ENCODE measurements around the gene EPS8. TPM values are rescaled to one million over a fixed set of nuclear protein-coding genes. Genes with fewer than 3 reads are reported as not detected.

EPS8 gene
- total RNA-seq, 2 donors from 2014 or later: 38.0 to 46.2 TPM

- no peak for DNase-seq (ENCODE audit: low spot score)
- no peak overlapping the region for H3K4me3 Mint-ChIP-seq
- no peak for ATAC-seq
- peaks cover 0 to 8% of the 10 kb centered on the region in 2 donors for H3K4me1 Mint-ChIP-seq (ENCODE audit: low read depth in 2 of 2)
- peaks cover 4 to 13% of the 10 kb centered on the region in 2 donors for H3K27me3 Mint-ChIP-seq
- no peaks in the 10 kb centered on the region for H3K36me3 Mint-ChIP-seq
- H3K9me3 Mint-ChIP-seq: no peaks in the 10 kb centered on the region
- no peak overlapping the region for H3K27ac Mint-ChIP-seq
Measured at GRCh38 chr12:15712823-15713660, 76.1 kb downstream of the EPS8 start.

GRCh38 chr12:15712160-15712559, 77.0 kb downstream of the EPS8 start:
- Mint-ChIP-seq H3K36me3 (no peaks in the 10 kb centered on the region), H3K4me3 (no peak overlapping the region), H3K9me3 (no peaks in the 10 kb centered on the region), H3K27ac (no peak overlapping the region), H3K4me1 (ENCODE audit: low read depth in 2 of 2) (peaks cover 0 to 8% of the 10 kb centered on the region in 2 donors), H3K27me3 (peaks cover 4 to 19% of the 10 kb centered on the region in 2 donors)
- ATAC-seq (no peak), DNase-seq (ENCODE audit: low spot score) (no peak)

DNA sequence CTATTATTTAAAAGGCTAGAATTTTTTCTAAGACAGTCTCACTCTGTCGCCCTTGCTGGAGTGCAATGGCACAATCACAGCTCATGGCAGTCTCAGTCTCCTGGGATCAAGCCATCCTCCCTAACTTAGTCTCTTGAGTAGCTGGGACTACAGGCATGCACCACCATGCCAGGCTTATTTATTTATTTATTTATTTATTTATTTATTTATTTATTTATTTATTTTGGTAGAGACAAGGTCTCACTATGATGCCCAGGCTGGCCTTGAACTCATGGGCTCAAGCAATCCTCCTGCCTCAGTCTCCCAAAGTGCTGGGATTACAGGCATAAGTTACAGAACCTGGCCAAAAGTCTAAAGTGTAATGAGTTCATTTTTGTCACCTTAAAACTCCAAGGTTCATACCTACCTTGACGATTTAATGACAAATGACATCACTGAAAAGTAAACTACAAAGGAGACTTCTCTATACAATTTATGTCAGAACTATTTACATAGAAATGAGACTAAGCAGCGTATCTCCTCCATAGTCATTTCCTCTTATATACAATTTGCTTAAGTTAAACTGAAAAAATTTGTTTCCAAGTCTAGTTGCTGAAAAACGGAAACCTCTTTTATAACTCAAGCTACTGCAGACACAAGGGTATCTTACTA, 78.2 kb downstream of the EPS8 start:
- DNase-seq (ENCODE audit: low spot score) (no peak), ATAC-seq (no peak)
- Mint-ChIP-seq H3K4me3 (no peak overlapping the region), H3K27me3 (peaks cover 0 to 13% of the 10 kb centered on the region in 2 donors), H3K4me1 (ENCODE audit: low read depth in 2 of 2) (peaks cover 0 to 8% of the 10 kb centered on the region in 2 donors), H3K36me3 (no peaks in the 10 kb centered on the region), H3K27ac (no peak overlapping the region), H3K9me3 (no peaks in the 10 kb centered on the region)

DNA sequence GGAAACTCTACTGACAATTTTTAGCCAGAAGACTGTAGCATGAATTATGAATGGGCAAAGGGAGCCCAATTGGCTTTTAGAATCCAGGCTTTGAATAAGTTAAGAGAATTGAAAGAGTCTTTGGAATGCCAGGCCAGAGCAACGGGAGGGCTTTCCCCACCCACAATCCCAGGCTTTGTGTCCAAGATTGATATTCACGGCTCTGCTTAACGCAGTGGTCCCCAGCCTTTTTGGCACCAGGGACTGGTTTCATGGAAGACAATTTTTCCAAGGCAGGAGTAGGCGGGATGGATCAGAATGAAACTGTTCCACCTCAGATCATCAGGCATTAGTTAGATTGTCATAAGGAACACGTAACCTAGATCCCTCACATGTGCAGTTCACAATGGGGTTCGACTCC, 79.6 kb downstream of the EPS8 start:
- peaks cover 0 to 8% of the 10 kb centered on the region in 2 donors for H3K27me3 Mint-ChIP-seq

DNA sequence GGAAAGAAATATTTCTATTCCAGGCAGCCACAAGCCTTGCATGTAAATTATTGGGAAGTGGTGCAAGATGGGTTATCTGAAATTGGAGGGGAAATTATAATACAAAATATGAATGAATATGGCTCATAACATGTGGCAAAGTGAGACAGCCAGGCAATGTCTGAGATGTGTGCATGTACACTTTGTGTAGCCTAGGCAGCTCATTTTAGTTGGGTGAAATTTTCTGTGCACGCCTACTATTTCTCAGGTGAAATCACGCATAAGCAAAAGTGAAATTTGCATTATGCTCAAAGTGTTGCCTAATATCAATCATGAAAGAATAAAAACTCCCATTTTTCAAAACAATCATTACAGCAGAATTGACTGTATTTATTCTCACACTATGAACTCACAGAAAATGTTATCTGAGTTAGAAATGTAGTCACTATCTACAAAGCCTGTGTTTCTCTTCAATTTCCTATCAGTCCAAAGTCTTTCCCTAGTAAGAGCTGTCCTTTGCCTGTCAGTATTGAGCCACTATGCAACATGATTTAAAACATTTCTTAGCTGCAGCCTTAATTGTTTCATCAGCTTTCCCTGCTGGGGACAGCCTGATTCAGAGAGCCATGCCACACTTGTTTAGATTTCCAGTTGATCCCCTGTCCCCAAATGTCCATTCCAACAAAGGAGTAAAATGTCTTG, 80.7 kb downstream of the EPS8 start:
- Mint-ChIP-seq H3K36me3 (no peaks in the 10 kb centered on the region), H3K9me3 (no peaks in the 10 kb centered on the region), H3K4me3 (no peak overlapping the region), H3K4me1 (ENCODE audit: low read depth in 2 of 2) (peaks cover 0 to 8% of the 10 kb centered on the region in 2 donors), H3K27ac (no peak overlapping the region), H3K27me3 (peaks cover 0 to 8% of the 10 kb centered on the region in 2 donors)
- ATAC-seq (no peak), DNase-seq (ENCODE audit: low spot score) (no peak)

More for the DNA sequence above, 79.6 kb downstream of the EPS8 start:
- no peak for DNase-seq (ENCODE audit: low spot score)
- Mint-ChIP-seq H3K9me3 (no peaks in the 10 kb centered on the region), H3K27ac (no peak overlapping the region), H3K36me3 (no peaks in the 10 kb centered on the region), H3K4me1 (ENCODE audit: low read depth in 2 of 2) (peaks cover 0 to 8% of the 10 kb centered on the region in 2 donors), H3K4me3 (no peak overlapping the region)
- no peak for ATAC-seq

DNA sequence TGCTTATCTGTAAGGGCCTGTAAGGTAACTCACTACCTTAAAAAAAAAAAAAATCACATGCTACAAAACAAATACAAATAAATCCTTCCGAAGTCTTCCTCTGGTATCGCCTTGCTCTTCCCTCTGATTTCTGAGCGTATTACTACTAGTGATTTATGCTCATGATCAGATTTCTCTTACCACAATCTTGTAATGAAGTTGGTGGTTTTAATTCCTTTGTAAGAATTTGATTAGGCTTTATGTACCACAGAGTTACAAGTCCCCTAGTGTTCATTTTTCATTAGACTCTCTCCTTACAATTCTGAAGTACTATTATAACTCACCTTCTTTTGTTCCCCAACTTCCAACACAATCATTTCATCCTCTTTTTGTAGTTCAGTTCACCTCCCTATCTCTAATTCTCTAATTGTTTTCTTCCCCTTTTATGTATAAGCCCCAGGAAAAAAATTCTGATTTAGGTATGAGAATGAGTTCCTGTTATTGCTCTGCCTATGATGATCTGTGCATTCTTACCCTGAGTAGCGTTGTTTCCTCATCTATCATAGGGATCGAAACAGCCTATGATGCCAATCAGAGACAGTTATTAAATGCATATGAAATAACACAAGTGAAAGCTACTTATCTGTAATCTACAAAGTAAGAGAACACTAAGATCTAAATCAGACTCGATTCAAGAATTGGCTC, 81.5 kb downstream of the EPS8 start:
- DNase-seq (ENCODE audit: low spot score) (no peak), ATAC-seq (no peak)
- H3K36me3 Mint-ChIP-seq: no peaks in the 10 kb centered on the region
- no peak overlapping the region for H3K4me3 Mint-ChIP-seq
- H3K27ac Mint-ChIP-seq: no peak overlapping the region
- H3K4me1 Mint-ChIP-seq (ENCODE audit: low read depth in 2 of 2): peaks cover 0 to 8% of the 10 kb centered on the region in 2 donors
- H3K27me3 Mint-ChIP-seq: peaks cover 0 to 8% of the 10 kb centered on the region in 2 donors
- H3K9me3 Mint-ChIP-seq: no peaks in the 10 kb centered on the region

DNA sequence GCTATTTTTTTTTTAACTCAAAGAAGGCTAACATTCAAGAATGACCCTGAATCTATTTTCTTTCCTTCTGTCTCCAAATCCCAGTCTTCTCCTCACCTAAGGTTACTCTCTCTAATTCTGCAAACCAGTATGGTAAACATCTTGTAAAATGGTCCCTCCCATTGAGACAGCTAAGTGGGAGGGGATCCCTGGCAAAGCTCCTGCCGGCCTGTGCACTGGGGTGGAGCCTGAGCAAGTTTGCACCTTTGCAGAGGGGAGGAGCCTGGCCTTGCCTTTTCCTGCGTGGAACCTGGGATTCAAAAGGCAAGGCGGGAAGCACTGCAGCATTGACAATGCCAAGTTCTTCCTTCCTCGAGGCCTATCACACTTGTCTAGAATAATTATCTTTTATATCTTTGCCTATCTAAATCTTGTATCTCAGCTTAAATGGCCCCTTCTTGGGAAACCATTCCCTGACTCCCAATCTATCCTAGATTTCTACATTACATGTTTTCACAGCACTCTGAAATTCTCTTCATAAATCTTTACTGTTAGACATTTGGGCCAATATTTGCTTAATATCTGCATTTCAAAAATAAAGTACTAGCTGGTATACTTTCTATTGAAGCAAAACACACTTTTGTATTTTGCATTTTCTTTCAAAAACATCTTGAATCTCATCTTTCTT, 83.0 kb downstream of the EPS8 start:
- Mint-ChIP-seq H3K4me1 (ENCODE audit: low read depth in 2 of 2) (peaks cover 5 to 20% of the 10 kb centered on the region in 2 donors), H3K4me3 (no peak overlapping the region), H3K9me3 (no peaks in the 10 kb centered on the region), H3K27ac (no peak overlapping the region), H3K36me3 (no peaks in the 10 kb centered on the region), H3K27me3 (peaks cover 0 to 8% of the 10 kb centered on the region in 2 donors)
- DNase-seq (ENCODE audit: low spot score): no peak
- no peak for ATAC-seq

DNA sequence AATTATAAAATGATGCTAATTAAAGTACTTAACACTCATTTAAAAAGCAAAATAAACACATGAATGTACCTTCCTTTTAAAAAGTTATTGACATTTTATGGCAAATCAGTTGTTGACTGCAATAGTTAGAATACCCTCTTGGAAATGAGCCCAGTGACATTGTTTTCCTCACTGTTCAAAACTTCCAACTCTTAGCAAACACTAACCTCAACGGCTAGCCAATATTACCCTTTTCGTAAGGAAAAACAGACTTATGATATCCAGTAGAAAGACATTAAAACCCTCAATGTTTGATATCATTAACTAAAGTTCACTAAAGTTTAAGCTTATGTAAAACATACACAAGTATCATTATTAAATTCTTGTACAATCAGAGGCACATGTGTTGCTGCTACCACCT, 83.6 kb downstream of the EPS8 start:
- Mint-ChIP-seq H3K4me1 (ENCODE audit: low read depth in 2 of 2) (peaks cover 8 to 24% of the 10 kb centered on the region in 2 donors), H3K36me3 (no peaks in the 10 kb centered on the region), H3K9me3 (no peaks in the 10 kb centered on the region), H3K4me3 (no peak overlapping the region), H3K27me3 (peaks cover 0 to 8% of the 10 kb centered on the region in 2 donors), H3K27ac (no peak overlapping the region)
- ATAC-seq (no peak), DNase-seq (ENCODE audit: low spot score) (no peak)

- Mint-ChIP-seq H3K4me3 (no peak overlapping the region), H3K4me1 (ENCODE audit: low read depth in 2 of 2) (peaks cover 19 to 33% of the 10 kb centered on the region in 2 donors), H3K27me3 (peaks cover 0 to 2% of the 10 kb centered on the region in 2 donors), H3K36me3 (peaks cover under 1% of the 10 kb centered on the region), H3K9me3 (peaks cover 3% of the 10 kb centered on the region), H3K27ac (peak overlapping the region; percentile 89 to 93)
- ATAC-seq (no peak), DNase-seq (ENCODE audit: low spot score) (no peak)
Measured at GRCh38 chr12:15702276-15702675, 86.9 kb downstream of the EPS8 start.

DNA sequence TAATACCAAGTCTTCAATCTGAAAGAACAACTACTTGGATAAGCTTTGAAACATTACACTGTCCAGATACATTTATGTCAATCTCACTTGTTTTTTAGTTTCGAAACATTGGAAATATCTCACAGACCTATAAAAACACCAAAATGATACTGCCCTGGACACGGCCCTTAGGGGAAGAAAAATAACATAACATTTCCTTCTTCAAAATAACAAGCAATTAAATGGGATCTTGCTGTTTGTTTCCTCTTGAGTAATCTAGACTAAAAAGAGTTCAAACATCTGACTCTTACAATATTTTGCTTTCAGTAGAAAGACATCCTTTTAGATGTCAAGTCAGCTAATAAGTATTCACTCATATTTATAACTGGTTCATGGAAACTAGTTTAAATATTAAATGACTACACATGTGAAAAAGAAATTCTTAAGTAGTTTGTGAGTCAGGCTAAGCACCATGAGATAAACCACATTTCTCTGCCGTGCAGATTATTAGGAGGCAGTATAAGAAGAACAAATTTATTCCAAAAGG, 87.5 kb downstream of the EPS8 start:
- peaks cover 6% of the 10 kb centered on the region for H3K36me3 Mint-ChIP-seq
- no peak overlapping the region for H3K4me3 Mint-ChIP-seq
- DNase-seq (ENCODE audit: low spot score): no peak
- peaks cover 2 to 7% of the 10 kb centered on the region in 2 donors for H3K27me3 Mint-ChIP-seq
- peaks cover 6% of the 10 kb centered on the region for H3K9me3 Mint-ChIP-seq
- ATAC-seq: no peak
- peak overlapping the region; percentile 89 to 93 for H3K27ac Mint-ChIP-seq
- peaks cover 21 to 38% of the 10 kb centered on the region in 2 donors for H3K4me1 Mint-ChIP-seq (ENCODE audit: low read depth in 2 of 2)

DNA sequence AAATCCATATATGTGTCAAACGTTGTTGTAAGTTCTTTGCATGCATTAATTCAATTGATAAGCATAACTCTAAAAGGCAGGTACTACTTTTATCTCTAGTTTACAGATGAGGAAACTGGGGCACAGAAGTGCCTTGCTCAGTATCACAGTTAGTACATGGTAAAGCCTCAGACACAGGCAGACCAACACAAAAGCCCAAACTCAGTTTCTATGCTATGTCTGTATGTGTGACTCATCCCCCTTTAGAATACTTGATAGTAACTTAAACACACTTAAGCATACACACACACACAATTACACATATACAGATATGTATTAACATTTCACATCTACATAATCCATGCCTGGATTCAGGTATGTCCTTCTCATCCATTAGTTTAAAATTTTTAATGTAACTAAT, 88.0 kb downstream of the EPS8 start:
- Mint-ChIP-seq H3K27ac (peak overlapping the region; percentile 89 to 93), H3K36me3 (peaks cover 6% of the 10 kb centered on the region), H3K9me3 (peaks cover 6% of the 10 kb centered on the region), H3K27me3 (peaks cover 2 to 10% of the 10 kb centered on the region in 2 donors), H3K4me1 (ENCODE audit: low read depth in 2 of 2) (peaks cover 21 to 38% of the 10 kb centered on the region in 2 donors), H3K4me3 (peak overlapping the region; percentile 80)
- ATAC-seq: peak; percentile 87 to 91
- DNase-seq (ENCODE audit: low spot score): no peak

GRCh38 chr12:15700595-15700994, 88.6 kb downstream of the EPS8 start:
- Mint-ChIP-seq H3K4me3 (peak overlapping the region; percentile 80), H3K27me3 (peaks cover 2 to 10% of the 10 kb centered on the region in 2 donors), H3K36me3 (peaks cover 6% of the 10 kb centered on the region), H3K9me3 (peaks cover 6% of the 10 kb centered on the region), H3K4me1 (ENCODE audit: low read depth in 2 of 2) (peaks cover 21 to 38% of the 10 kb centered on the region in 2 donors), H3K27ac (peak overlapping the region; percentile 89 to 93)
- peak; percentile 86 for ATAC-seq
- no peak for DNase-seq (ENCODE audit: low spot score)

DNA sequence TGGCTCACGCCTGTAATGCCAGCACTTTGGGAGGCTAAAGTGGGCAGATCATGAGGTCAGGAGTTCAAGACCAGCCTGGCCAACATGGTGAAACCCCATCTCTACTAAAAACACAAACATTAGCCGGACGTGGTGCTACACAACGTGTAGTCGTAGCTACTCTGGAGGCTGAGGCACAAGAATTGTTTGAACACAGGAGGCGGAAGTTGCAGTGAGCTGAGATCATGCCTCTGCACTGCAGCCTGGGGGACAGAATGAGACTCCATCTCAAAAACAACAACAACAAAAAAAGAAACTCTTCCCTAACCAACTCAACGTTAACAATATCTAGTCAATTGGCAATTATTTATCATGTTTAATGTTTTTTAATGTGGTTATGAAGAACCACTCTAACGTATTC, 89.3 kb downstream of the EPS8 start:
- H3K36me3 Mint-ChIP-seq: peaks cover 6% of the 10 kb centered on the region
- H3K27me3 Mint-ChIP-seq: peaks cover 2 to 10% of the 10 kb centered on the region in 2 donors
- ATAC-seq (no peak), DNase-seq (ENCODE audit: low spot score) (no peak)
- peak overlapping the region; percentile 80 for H3K4me3 Mint-ChIP-seq
- H3K27ac Mint-ChIP-seq: peak overlapping the region; percentile 89 to 93
- H3K9me3 Mint-ChIP-seq: peaks cover 6% of the 10 kb centered on the region
- H3K4me1 Mint-ChIP-seq (ENCODE audit: low read depth in 2 of 2): peaks cover 21 to 38% of the 10 kb centered on the region in 2 donors

Data from natural killer cell treated with Interleukin-12 subunit alpha and Interleukin-12 subunit beta and Interleukin-15 and Interleukin-18, amount 100 ng/mL, for 72 hours (primary cell).